Measurements from ENCODE around the gene DYSF.

Gene DYSF

DNA sequence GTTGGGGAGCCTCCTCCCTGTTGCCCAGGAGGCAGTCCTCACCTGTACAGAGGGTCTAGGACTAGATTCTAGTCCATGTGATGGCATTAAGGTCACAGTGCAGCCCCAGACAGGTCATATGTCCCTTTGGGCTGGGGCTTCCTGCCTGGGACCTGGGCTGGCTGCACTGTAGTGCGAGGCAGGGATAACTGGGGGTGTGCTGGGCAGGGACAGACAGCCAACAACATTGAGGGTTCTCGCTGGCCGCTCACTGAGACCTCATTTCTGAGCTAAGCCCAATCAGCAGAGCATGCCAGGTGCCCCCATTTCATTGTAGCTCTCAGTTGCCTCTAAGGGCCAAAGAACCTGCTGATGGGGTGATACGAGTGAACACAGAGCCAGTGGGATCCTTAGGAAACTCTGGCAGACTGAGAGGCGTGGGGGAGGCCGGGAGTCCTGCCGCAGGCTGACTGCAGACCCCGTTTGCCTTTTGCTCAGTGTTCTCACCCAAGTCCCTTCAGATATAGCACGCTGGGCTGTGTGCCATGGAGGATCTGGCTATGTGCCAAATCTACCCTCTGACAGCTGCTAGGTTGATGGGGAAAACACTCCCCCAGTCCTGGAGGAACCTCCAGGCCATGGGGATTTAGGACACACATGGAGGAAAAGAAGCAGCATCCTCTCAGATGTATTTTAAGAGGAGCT is 51.9 kb downstream of the DYSF start:
- DNase-seq = no peak

GRCh38 chr2:71505770-71506140 is 52.4 kb downstream of the DYSF start:
- no peak for DNase-seq

DNA sequence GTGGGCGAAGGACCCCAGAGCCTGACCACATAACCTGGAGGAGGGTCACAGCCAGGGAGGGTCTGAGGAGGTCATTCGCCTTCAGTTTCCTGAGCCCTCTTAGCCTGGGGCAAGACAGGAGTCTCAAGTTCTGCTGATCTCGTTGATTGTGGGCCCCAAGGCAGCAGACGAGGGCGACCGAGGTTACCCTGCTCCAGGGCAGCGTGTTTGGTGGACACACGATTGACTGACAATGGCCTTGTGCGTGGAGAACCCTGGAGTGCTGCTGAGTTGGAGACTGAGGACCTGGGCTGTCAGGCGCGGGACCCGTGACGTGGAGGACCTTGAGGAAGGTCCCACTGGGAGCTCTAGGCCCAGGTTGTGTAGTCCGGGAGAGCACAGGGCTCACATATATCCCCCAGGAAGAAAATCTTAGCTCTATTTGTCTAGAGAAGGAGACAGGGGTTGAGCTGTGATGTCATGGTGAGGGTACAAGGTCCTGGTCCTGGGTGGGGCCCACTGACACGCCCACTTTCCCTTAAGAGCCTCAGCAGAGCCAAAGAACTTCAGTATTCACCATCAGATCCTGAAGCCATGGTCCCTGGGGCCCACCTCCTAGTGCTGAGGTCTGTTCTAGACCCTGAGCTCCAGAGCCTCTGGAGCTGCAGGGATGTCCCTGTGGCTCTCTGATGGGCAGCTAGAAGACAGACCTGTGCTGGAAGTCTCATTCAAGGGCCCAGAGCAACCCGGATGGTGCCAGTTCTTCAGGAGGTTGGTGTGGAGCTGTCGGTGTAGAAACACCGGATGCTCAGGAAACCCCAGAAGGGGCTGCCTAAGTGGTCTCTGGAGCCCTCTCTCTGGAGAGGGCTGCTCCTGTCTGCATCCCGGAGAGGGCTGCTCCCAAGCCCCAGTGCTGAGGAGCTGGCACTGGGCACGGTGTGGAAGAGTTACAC is 53.1 kb downstream of the DYSF start:
- DNase-seq = no peak

- DNase-seq = no peak
These were observed 54.1 kb downstream of the DYSF start for GRCh38 chr2:71507476-71507875.

- peak; percentile 75 for DNase-seq
These were observed 56.9 kb downstream of the DYSF start for GRCh38 chr2:71510196-71510807.

DNA sequence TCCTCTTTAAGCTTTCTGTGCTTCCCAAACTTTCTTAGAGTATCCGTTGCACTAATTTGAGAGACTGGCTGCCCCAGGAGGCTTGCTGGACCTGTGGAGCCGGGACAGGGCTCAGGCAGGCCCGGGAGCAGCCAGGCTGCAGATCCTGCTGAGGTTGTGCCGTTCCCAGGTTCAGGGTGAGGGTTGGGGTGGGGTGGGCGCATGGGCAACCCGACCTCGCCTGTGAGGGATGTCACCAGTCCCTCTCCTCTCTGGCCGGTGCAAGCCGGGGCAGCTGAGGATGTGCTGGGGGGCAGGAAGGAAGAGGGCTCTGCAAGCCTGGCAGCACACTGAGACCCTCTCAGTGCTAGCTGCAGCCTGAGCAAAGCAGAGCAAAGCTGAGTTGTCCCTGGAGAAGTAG is 57.6 kb downstream of the DYSF start:
- DNase-seq = no peak

DNA sequence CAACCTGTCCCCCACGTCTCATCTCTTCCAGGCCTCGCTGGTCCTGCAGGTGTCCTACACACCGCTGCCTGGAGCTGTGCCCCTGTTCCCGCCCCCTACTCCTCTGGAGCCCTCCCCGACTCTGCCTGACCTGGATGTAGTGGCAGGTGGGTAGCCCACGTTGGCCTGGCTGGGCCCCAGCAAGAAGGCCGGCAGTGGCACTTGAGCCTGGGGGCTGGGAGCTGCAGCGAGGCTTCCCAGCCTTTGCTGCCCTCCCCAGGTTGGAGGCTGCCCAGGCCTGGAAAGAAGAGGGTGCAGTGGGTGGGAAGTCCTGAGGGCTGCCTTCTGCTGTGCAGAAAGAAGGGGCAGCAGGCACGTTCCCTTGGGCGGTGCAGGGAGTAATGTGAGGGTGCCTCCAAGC is 58.4 kb downstream of the DYSF start:
- no peak for DNase-seq

DNA sequence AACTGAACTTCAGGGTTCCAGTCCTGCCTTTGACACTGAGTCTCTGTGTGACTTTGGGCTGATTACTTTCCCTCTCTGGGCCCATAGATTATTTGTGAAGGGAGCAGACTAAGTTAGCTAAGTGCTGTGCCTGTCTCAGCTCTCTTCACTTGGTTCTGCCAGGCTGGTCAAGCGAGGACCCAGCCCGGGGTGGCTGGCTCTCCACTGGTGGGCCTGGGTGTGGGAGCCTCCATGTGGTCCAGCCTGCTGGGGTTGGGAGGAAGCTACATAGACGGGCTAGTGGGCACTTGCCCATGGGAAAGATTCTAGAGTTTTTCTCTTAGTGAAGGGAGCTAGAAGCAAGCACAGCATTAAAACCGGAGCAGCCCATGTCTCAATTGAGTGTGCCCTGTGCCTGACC is 59.0 kb downstream of the DYSF start:
- no peak for DNase-seq

DNA sequence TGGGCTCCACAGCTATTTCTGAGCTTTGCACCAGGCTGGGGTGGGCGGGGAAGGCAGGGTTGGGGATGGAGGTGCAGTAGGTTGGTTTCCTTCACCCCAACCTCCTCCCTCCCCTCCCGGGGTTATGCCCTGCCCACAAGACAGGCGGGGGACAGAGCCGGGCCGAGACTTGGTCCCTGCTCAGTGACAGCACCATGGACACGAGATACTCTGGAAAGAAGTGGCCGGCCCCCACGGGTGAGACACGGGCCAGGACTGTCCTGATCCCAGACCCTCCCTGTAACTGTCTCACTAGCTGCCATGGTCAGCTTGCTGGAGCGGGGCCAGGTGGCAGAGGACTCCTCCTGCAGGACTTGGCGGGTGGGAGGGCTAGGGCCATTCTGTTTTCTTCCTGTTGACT is 59.7 kb downstream of the DYSF start:
- no peak for DNase-seq

DNA sequence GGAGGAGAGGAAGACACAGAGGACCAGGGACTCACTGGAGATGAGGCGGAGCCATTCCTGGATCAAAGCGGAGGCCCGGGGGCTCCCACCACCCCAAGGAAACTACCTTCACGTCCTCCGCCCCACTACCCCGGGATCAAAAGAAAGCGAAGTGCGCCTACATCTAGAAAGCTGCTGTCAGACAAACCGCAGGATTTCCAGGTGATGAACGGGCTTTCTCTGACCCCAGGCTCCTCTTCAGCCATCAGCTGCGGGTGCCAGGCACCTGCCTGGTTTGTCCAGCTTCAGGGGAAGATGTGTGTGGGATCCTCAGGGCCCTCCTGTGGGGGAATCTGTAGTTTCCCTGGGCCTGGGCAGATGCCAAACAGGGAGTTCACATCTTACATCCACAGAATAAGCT is 60.4 kb downstream of the DYSF start:
- no peak for DNase-seq

- DNase-seq = no peak
These were observed 63.0 kb downstream of the DYSF start for GRCh38 chr2:71516253-71516888.

- DNase-seq = no peak
These were observed 64.5 kb downstream of the DYSF start for GRCh38 chr2:71517851-71518250.

DNA sequence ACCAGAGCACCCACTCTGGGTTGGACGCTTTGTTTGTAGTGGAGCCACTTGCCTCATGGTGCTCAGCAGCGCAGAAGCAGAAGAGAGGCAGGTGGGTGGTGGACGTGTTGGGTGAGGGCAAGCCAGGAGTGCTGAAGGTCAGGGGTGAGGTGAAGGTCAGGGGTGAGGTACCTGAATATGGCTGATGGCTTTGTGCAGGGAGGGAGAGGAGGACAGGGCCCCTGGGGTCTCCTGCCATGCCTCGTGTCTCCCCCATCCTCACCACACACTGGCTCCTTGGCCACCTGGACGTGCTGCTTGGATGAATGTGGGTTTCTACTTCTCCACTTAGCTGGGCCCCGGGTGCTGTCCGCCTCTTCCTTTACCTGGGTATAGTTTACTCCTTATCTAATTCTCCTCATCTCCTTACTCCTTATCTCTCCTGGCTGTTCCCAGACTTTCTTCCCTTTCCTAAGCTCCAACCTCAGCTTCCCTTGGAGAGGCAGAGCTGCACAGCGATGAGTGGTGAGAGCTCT is 68.1 kb downstream of the DYSF start:
- no peak for DNase-seq

- no peak for DNase-seq
These were observed 71.1 kb downstream of the DYSF start for GRCh38 chr2:71524476-71524875.

DNA sequence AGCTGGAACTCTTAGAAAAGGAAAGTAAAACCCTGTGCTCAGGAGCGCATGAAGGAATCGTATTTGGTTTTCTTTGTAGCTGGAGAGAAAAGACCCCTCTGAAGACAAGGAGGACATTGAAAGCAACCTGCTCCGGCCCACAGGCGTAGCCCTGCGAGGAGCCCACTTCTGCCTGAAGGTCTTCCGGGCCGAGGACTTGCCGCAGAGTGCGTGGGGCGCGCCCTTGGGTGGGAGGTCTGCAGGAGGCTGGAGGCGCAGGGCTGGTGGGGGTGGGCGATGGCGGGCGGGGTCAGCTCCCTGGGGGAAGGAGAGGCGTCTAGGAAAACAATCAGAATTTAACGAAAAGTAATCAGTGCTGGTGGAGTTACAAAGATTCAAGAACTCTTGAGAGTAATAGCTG is 72.8 kb downstream of the DYSF start:
- no peak for DNase-seq

DNA sequence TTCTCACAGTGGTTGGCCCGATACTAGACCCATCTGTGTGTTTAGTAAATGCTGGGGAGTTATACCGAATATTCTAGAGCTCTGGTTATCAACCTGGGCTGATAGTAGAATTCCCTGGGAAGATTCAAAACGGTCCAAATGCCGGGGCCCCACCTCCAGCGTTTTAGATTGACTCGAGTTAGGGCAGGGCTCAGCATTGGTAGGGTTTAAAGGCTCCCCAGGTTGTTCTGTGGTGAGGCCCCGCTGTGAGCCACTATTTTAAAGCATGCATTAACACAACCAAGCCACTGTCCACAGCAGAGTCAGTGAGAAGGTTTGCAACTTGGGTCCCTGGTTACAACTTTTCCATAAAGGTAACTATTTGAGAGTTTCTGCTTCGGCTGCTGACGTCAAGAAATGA is 73.6 kb downstream of the DYSF start:
- no peak for DNase-seq

DNA sequence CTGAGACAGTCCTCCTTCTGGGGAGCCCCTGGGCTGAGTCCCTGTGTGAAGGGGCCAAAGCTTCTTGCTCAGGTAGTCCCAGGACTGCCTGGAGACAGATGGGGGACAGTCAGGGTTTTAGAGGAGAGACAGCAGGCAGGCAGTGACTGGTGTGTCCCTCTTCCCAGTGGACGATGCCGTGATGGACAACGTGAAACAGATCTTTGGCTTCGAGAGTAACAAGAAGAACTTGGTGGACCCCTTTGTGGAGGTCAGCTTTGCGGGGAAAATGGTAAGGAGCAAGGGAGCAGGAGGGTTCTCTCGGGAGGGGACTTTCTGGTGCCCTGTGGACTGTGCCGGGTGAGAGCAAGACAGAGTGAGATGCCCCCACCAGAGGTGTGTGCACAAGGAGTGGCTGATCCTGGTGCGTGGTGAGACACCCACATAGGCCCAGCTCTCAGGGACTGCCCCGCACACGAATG is 74.8 kb downstream of the DYSF start:
- no peak for DNase-seq

DNA sequence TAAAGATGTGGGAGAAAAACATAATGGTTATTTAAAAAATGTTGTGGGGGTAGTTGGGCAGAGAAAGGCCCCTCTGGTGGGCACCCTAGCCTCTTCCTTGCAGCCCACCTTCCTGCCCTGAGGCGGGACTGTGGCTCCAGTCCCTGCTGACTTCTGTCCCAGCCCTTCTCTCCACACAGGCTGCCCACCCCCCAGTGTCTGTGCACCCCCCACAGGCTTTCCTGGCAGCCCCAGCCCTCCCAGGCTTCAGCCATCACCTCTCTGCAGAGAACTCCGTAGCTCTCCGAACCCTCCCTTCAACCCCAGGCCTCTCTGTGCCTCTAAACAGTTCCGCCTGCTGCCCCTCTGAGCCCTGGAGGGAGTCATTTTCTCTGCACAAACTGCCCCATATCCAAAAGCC is 75.4 kb downstream of the DYSF start:
- no peak for DNase-seq

GRCh38 chr2:71530211-71530610 is 76.8 kb downstream of the DYSF start:
- DNase-seq = no peak

GRCh38 chr2:71530641-71531332 is 77.4 kb downstream of the DYSF start:
- peak; percentile 74 for DNase-seq

DNA sequence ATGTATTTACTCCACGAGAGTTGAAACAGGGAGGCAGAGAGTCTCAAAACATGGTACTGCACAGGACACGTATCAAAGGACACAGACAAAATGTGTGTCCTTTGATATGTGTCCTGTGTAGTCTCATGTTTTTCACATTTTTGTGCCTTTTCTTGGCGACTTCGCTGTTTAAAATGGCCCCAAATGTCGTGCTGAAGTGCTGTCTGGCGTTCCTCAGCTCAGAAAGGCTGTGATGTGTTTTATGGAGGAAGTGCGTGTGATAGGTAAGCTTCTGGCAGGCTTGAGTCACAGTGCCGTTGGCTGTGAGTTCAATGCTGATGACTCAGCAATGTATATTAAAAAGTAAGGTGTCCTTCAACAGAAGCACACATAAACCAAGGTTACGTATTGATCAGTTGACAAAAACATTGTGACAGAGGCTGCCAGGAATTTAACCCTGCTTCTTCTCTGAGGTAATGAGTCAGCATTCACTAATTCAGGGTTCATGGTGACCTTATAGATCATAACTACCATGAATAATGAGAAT is 78.2 kb downstream of the DYSF start:
- no peak for DNase-seq

- no peak for DNase-seq
These were observed 79.0 kb downstream of the DYSF start for GRCh38 chr2:71532327-71532726.

Data from 8988T (cell line).